Left lobe of liver (tissue), 2 donors: Measurements from ENCODE around the gene SNX6. TPM values are rescaled to one million over a fixed set of nuclear protein-coding genes. Genes with fewer than 3 reads are reported as not detected.
"Not testable (repeated sequence)": the region's sequence is repeated elsewhere in the genome, so short reads cannot be mapped to it uniquely, and the experiment has no call there.

ENCODE experiments used
- ATAC-seq: fragments of 200-7000 bp; cut with Tn5 transposase; one replicate; pipeline ENCODE4 v1.9.1; 2020; ENCODE audit warnings: mild to moderate bottlenecking, moderate library complexity
- DNase-seq: peaks from one replicate; pipeline ENCODE4 v3.0.0-alpha.2; 2020; ENCODE audit warnings: low spot score
- total RNA-seq: library from RNA; stranded (reverse); gene quantifications from one replicate; pipeline ENCODE4 v1.2.1, GENCODE V29; 2021
- donor health status: DM: no; HTN: no; CAD: no; lungs with moderate emphysema.
- donor health status: DM: no; HTN: yes; CAD: no.

The SNX6 gene
- total RNA-seq, 1 donor from 2014 or later, result 18.8 TPM

- ATAC-seq, result no peak
- no peak for DNase-seq
These were observed 60.2 kb downstream of the SNX6 start for GRCh38 chr14:34569750-34570149.

- ATAC-seq (no peak), DNase-seq (no peak)
These were observed 61.1 kb downstream of the SNX6 start for GRCh38 chr14:34568803-34569202.

- DNase-seq (no peak), ATAC-seq (no peak)
These were observed 67.2 kb downstream of the SNX6 start for GRCh38 chr14:34562776-34563150.

GRCh38 chr14:34562037-34562775 lies 67.7 kb downstream of the SNX6 start:
- not testable (repeated sequence) for DNase-seq, ATAC-seq

GRCh38 chr14:34556498-34556829 lies 73.5 kb downstream of the SNX6 start:
- ATAC-seq, result peak; percentile 89
- DNase-seq, result not testable (repeated sequence)

GRCh38 chr14:34555583-34556497 lies 74.1 kb downstream of the SNX6 start:
- ATAC-seq, result peak; percentile 76
- not testable (repeated sequence) for DNase-seq

- ATAC-seq (no peak), DNase-seq (no peak)
These were observed 75.3 kb downstream of the SNX6 start for GRCh38 chr14:34554540-34555250.

GRCh38 chr14:34549276-34549966 lies 80.5 kb downstream of the SNX6 start:
- not testable (repeated sequence) for DNase-seq, ATAC-seq

- DNase-seq (no peak), ATAC-seq (no peak)
These were observed 81.4 kb downstream of the SNX6 start for GRCh38 chr14:34548472-34548981.

- ATAC-seq, result peak; percentile 5
- not testable (repeated sequence) for DNase-seq
These were observed 82.8 kb downstream of the SNX6 start for GRCh38 chr14:34547136-34547520.

GRCh38 chr14:34546272-34547135 lies 83.4 kb downstream of the SNX6 start:
- not testable (repeated sequence) for DNase-seq
- ATAC-seq, result peak; percentile 89

GRCh38 chr14:34540181-34541059 lies 89.5 kb downstream of the SNX6 start:
- not testable (repeated sequence) for DNase-seq, ATAC-seq

- DNase-seq (peak; percentile 99), ATAC-seq (peak; percentile 99)
These were observed 90.4 kb downstream of the SNX6 start, which contains the start of gene EAPP for GRCh38 chr14:34539407-34540180. TSS of gene EAPP (minus strand) at chr14:34539701. CDS start at chr14:34539628, 73 bp downstream.

GRCh38 chr14:34538871-34539406 lies 91.0 kb downstream of the SNX6 start:
- ATAC-seq (peak; percentile 26), DNase-seq (no peak)

- not testable (repeated sequence) for ATAC-seq, DNase-seq
These were observed 91.9 kb downstream of the SNX6 start for GRCh38 chr14:34538096-34538495.

GRCh38 chr14:34537677-34538009 lies 92.3 kb downstream of the SNX6 start:
- no peak for ATAC-seq
- no peak for DNase-seq

GRCh38 chr14:34536951-34537676 lies 92.8 kb downstream of the SNX6 start:
- no peak for ATAC-seq
- DNase-seq, result no peak
